Fibroblast of lung (primary cell): ENCODE data around the gene KERA. TPM values are rescaled to one million over a fixed set of nuclear protein-coding genes. Genes with fewer than 3 reads are reported as not detected.
A peak's percentile ranks its signal among the peaks of the same experiment; 100 is the strongest.

Experiments used
- DNase-seq, 2 donors: peaks; one replicate each; pipeline versions ENCODE4 v3.0.0 to v3.0.0-alpha.2; 2010; ENCODE audit warnings: low read depth in 2 of 2
- H2AFZ ChIP-seq: 2 replicates; pipeline ENCODE4 v1.5.1; 2012; ENCODE audit warnings: low read length, control low read depth, inconsistent platforms
- H3K27ac ChIP-seq: 2 replicates; pipeline ENCODE4 v1.5.1; 2011; ENCODE audit warnings: low read length, control low read depth; ENCODE audit not compliant: insufficient read depth
- H3K27me3 ChIP-seq: 2 replicates; pipeline ENCODE4 v1.5.1; 2011; ENCODE audit warnings: mild to moderate bottlenecking, low read length; ENCODE audit not compliant: control insufficient read depth, insufficient read depth
- H3K36me3 ChIP-seq: 2 replicates; pipeline ENCODE4 v1.5.1; 2011; ENCODE audit warnings: low read length; ENCODE audit not compliant: control insufficient read depth, insufficient read depth
- H3K4me1 ChIP-seq: 2 replicates; pipeline ENCODE4 v1.5.1; 2011; ENCODE audit warnings: low read length; ENCODE audit not compliant: control insufficient read depth, insufficient read depth; ENCODE audit errors: extremely low read depth
- H3K4me2 ChIP-seq: 2 replicates; pipeline ENCODE4 v1.5.1; 2011; ENCODE audit warnings: low read length, control low read depth; ENCODE audit not compliant: insufficient read depth; ENCODE audit errors: extremely low read depth
- H3K4me3 ChIP-seq, 4 experiments: fragments of 200-600 bp in 1 of 4; sonication (generic) in 1 of 4; replicated peaks in 1 of 4; 2 replicates each; pipeline ENCODE4 v1.5.1; 2011 to 2016; ENCODE audit warnings: low read length in 4 of 4, low read depth in 3 of 4, mild to moderate bottlenecking in 3 of 4, control low read depth in 2 of 4, inconsistent platforms in 1 of 4, mixed read lengths in 1 of 4; ENCODE audit not compliant: insufficient read depth in 1 of 4; ENCODE audit errors: control extremely low read depth in 1 of 4
- H3K79me2 ChIP-seq: 2 replicates; pipeline ENCODE4 v1.5.1; 2012; ENCODE audit warnings: mild to moderate bottlenecking, low read length, inconsistent platforms; ENCODE audit not compliant: control insufficient read depth, insufficient read depth
- H3K9ac ChIP-seq: 2 replicates; pipeline ENCODE4 v1.5.1; 2011; ENCODE audit warnings: mild to moderate bottlenecking, low read length, control low read depth; ENCODE audit not compliant: insufficient read depth
- H3K9me3 ChIP-seq: 2 replicates; pipeline ENCODE4 v1.5.1; 2012; ENCODE audit warnings: low read depth, low read length; ENCODE audit not compliant: control insufficient read depth, insufficient read depth
- H4K20me1 ChIP-seq: 2 replicates; pipeline ENCODE4 v1.5.1; 2011; ENCODE audit warnings: low read length; ENCODE audit not compliant: control insufficient read depth, insufficient read depth; ENCODE audit errors: extremely low read depth
- EZH2 ChIP-seq: IDR thresholded peaks from 2 replicates; pipeline ENCODE4 v1.5.1; 2012; ENCODE audit warnings: low read length, control low read depth, mild to moderate bottlenecking; ENCODE audit errors: missing control alignments
- polyA plus RNA-seq, 2 donors: library from polyadenylated mRNA; depleted of rRNA in 1 of 2; stranded (reverse) in 1 of 2; unstranded in 1 of 2; fragments of >200 nt; gene quantifications; 2 replicates each; pipeline ENCODE4 v1.2.1, GENCODE V29; 2011 to 2012; ENCODE audit warnings: missing spikeins in 1 of 2
- total RNA-seq: library from RNA; depleted of rRNA; stranded (reverse); fragments of >200 nt; gene quantifications from 2 replicates; pipeline ENCODE4 v1.2.1, GENCODE V29; 2014
- TF ChIP-seq, protein P1 (sequence below), 2 donors: IDR thresholded peaks in 1 of 2; conservative IDR thresholded peaks in 1 of 2; 1 replicate in 1 of 2; 2 replicates in 1 of 2; pipeline ENCODE4 v1.5.1; 2011 to 2012; ENCODE audit warnings: low read length in 2 of 2, control low read depth in 1 of 2, inconsistent platforms in 1 of 2, low read depth in 1 of 2, mild to moderate bottlenecking in 1 of 2

KERA gene
- total and polyA plus RNA-seq, 2 donors (not counting 1 experiment from before 2014, with no cell fraction given): not detected

GRCh38 chr12:91070936-91071335, 13.1 kb upstream of the KERA start:
- Histone ChIP-seq H2AFZ (no peak overlapping the region), H3K9me3 (no peaks in the 10 kb centered on the region), H3K9ac (no peak overlapping the region), H3K4me1 (no peaks in the 10 kb centered on the region), H4K20me1 (no peaks in the 10 kb centered on the region), H3K79me2 (no peaks in the 10 kb centered on the region), H3K4me3 (no peak overlapping the region), H3K36me3 (no peaks in the 10 kb centered on the region), H3K27ac (no peak overlapping the region), H3K4me2 (no peak overlapping the region), H3K27me3 (no peaks in the 10 kb centered on the region)
- no peak for TF ChIP-seq EZH2
- TF ChIP-seq, protein P1, sequence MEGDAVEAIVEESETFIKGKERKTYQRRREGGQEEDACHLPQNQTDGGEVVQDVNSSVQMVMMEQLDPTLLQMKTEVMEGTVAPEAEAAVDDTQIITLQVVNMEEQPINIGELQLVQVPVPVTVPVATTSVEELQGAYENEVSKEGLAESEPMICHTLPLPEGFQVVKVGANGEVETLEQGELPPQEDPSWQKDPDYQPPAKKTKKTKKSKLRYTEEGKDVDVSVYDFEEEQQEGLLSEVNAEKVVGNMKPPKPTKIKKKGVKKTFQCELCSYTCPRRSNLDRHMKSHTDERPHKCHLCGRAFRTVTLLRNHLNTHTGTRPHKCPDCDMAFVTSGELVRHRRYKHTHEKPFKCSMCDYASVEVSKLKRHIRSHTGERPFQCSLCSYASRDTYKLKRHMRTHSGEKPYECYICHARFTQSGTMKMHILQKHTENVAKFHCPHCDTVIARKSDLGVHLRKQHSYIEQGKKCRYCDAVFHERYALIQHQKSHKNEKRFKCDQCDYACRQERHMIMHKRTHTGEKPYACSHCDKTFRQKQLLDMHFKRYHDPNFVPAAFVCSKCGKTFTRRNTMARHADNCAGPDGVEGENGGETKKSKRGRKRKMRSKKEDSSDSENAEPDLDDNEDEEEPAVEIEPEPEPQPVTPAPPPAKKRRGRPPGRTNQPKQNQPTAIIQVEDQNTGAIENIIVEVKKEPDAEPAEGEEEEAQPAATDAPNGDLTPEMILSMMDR (conservative IDR thresholded peaks at IDR 0.05 in 1 of 2, IDR thresholded peaks at IDR 0.05 in 1 of 2; ENCODE audit: low read depth in 1 of 2, low read length in 2 of 2): no peak
- DNase-seq: no peak

GRCh38 chr12:91065396-91065795, 7.6 kb upstream of the KERA start:
- peak in 1 of 2 donors; percentile 48 for DNase-seq
- no peaks in the 10 kb centered on the region for H3K27me3 ChIP-seq

GRCh38 chr12:91064640-91065039, 6.8 kb upstream of the KERA start:
- Histone ChIP-seq H3K27ac (no peak overlapping the region), H3K36me3 (no peaks in the 10 kb centered on the region), H3K27me3 (no peaks in the 10 kb centered on the region), H3K4me3 (no peak overlapping the region), H3K4me2 (no peak overlapping the region), H3K9me3 (no peaks in the 10 kb centered on the region), H4K20me1 (no peaks in the 10 kb centered on the region), H3K9ac (no peak overlapping the region), H3K79me2 (no peaks in the 10 kb centered on the region), H2AFZ (no peak overlapping the region), H3K4me1 (no peaks in the 10 kb centered on the region)
- no peak for DNase-seq
- TF ChIP-seq, protein P1 (conservative IDR thresholded peaks at IDR 0.05 in 1 of 2, IDR thresholded peaks at IDR 0.05 in 1 of 2; ENCODE audit: low read depth in 1 of 2, low read length in 2 of 2): no peak
- TF ChIP-seq EZH2: no peak

More at GRCh38 chr12:91065396-91065795, 7.6 kb upstream of the KERA start:
- no peak overlapping the region for H3K4me2 ChIP-seq
- H3K9me3 ChIP-seq: no peaks in the 10 kb centered on the region
- H3K27ac ChIP-seq: no peak overlapping the region
- H3K9ac ChIP-seq: no peak overlapping the region
- no peak overlapping the region for H3K4me3 ChIP-seq
- no peak for TF ChIP-seq EZH2
- TF ChIP-seq, protein P1 (conservative IDR thresholded peaks at IDR 0.05 in 1 of 2, IDR thresholded peaks at IDR 0.05 in 1 of 2; ENCODE audit: low read depth in 1 of 2, low read length in 2 of 2): no peak
- H2AFZ ChIP-seq: no peak overlapping the region
- H3K36me3 ChIP-seq: no peaks in the 10 kb centered on the region
- H4K20me1 ChIP-seq: no peaks in the 10 kb centered on the region
- no peaks in the 10 kb centered on the region for H3K79me2 ChIP-seq
- no peaks in the 10 kb centered on the region for H3K4me1 ChIP-seq
